ENCODE data around the gene SOX3. TPM values are rescaled to one million over a fixed set of nuclear protein-coding genes. Genes with fewer than 3 reads are reported as not detected.

The SOX3 gene
- total and polyA plus RNA-seq, 2 of the 13 experiments (the other 11 are each of a cell fraction or from before 2014, with no cell fraction given): not detected

- no peaks in the 10 kb centered on the region for H3K9me3 ChIP-seq (ENCODE audit: low read length)
- H3K9ac ChIP-seq (ENCODE audit: insufficient read depth, low read depth, low read length): no peak overlapping the region
- no peak overlapping the region for H3K4me2 ChIP-seq (ENCODE audit: low read depth, low read length)
- H3K36me3 ChIP-seq (replicated peaks in 1 of 2; ENCODE audit: control insufficient read depth in 1 of 2, insufficient read depth in 2 of 2, low read length in 2 of 2): no peaks in the 10 kb centered on the region
- no peak for FAIRE-seq
- no peaks in the 10 kb centered on the region for H3K79me2 ChIP-seq (ENCODE audit: insufficient read depth, low read length)
- intact Hi-C loops (cut with micrococcal nuclease; ENCODE audit: unreplicated experiment) (no loop called here), in situ Hi-C loops (cut with HindIII; ENCODE audit: extremely low pct_ligation_motif_present, low pct_unique_long_range_greater_than_20kb) (no loop called here)
- H3K27ac ChIP-seq (ENCODE audit: extremely low read length, insufficient read depth, low read length): no peak overlapping the region
- no peak for TF ChIP-seq ZBTB44 (CRISPR knock-in tag; IDR thresholded peaks at IDR 0.05)
- no peak for TF ChIP-seq JUNB (CRISPR knock-in tag; IDR thresholded peaks at IDR 0.05; ENCODE audit: borderline replicate concordance)
- no peak for TF ChIP-seq GATAD1 (CRISPR knock-in tag; IDR thresholded peaks at IDR 0.05)
- no peak for TF ChIP-seq CENPT (CRISPR knock-in tag; IDR thresholded peaks at IDR 0.05; ENCODE audit: low read depth)
- no peak for TF ChIP-seq TOPORS (CRISPR knock-in tag; IDR thresholded peaks at IDR 0.05)
- H3K4me3 ChIP-seq (replicated peaks in 1 of 3; ENCODE audit: insufficient read depth in 1 of 3, low read depth in 2 of 3, low read length in 3 of 3): no peak overlapping the region
- BruUV-seq (replicated peaks): no TSS peak
- H2AFZ ChIP-seq (ENCODE audit: low read length): no peak overlapping the region
- ChIA-PET POLR2A (no interaction called here), CTCF (ENCODE audit: low intra/inter-chr PET ratio, low total read pairs) (no interaction called here)
- ATAC-seq: no peak
- no peak for DNase-seq (ENCODE audit: low spot score)
- 45% methylated on average over 11 of the region's 16 CpGs for WGBS (ENCODE audit: low lambda C conversion rate)
- no peaks in the 10 kb centered on the region for H3K4me1 ChIP-seq (ENCODE audit: insufficient read depth, low read length)
- no peaks in the 10 kb centered on the region for H4K20me1 ChIP-seq (ENCODE audit: insufficient read depth, low read length)
- H3K27me3 ChIP-seq (ENCODE audit: control insufficient read depth in 1 of 2, insufficient read depth in 2 of 2, low read length in 2 of 2): no peaks in the 10 kb centered on the region; a peak in 2 of 5 replicates
Measured at GRCh38 chrX:140508958-140509357, 4.1 kb upstream of the SOX3 start.

GRCh38 chrX:140507982-140508305 is 3.1 kb upstream of the SOX3 start:
- Histone ChIP-seq H4K20me1 (ENCODE audit: insufficient read depth, low read length) (no peaks in the 10 kb centered on the region), H3K9ac (ENCODE audit: insufficient read depth, low read depth, low read length) (no peak overlapping the region), H3K36me3 (replicated peaks in 1 of 2; ENCODE audit: control insufficient read depth in 1 of 2, insufficient read depth in 2 of 2, low read length in 2 of 2) (no peaks in the 10 kb centered on the region), H3K4me2 (ENCODE audit: low read depth, low read length) (no peak overlapping the region), H3K9me3 (ENCODE audit: low read length) (no peaks in the 10 kb centered on the region), H3K27me3 (ENCODE audit: control insufficient read depth in 1 of 2, insufficient read depth in 2 of 2, low read length in 2 of 2) (no peaks in the 10 kb centered on the region; a peak in 2 of 5 replicates), H3K4me3 (replicated peaks in 1 of 3; ENCODE audit: insufficient read depth in 1 of 3, low read depth in 2 of 3, low read length in 3 of 3) (no peak overlapping the region), H3K27ac (ENCODE audit: extremely low read length, insufficient read depth, low read length) (no peak overlapping the region), H2AFZ (ENCODE audit: low read length) (no peak overlapping the region), H3K4me1 (ENCODE audit: insufficient read depth, low read length) (no peaks in the 10 kb centered on the region), H3K79me2 (ENCODE audit: insufficient read depth, low read length) (no peaks in the 10 kb centered on the region)
- no peak for FAIRE-seq
- ChIA-PET CTCF (ENCODE audit: low intra/inter-chr PET ratio, low total read pairs) (no interaction called here), POLR2A (no interaction called here)
- no peak for DNase-seq (ENCODE audit: low spot score)
- intact Hi-C loops (cut with micrococcal nuclease; ENCODE audit: unreplicated experiment) (no loop called here), in situ Hi-C loops (cut with HindIII; ENCODE audit: extremely low pct_ligation_motif_present, low pct_unique_long_range_greater_than_20kb) (no loop called here)
- no CpG with 5 or more reads among the region's 23 CpGs for WGBS (ENCODE audit: low lambda C conversion rate)
- no peak for ATAC-seq
- no TSS peak for BruUV-seq (replicated peaks)
- no peak for TF ChIP-seq ZNF414 (CRISPR knock-in tag; IDR thresholded peaks at IDR 0.05)
- no peak for TF ChIP-seq BRF2 (CRISPR knock-in tag; IDR thresholded peaks at IDR 0.05)
- TF ChIP-seq DMTF1 (CRISPR knock-in tag; IDR thresholded peaks at IDR 0.05): no peak
- no peak for TF ChIP-seq IKZF1 (IDR thresholded peaks at IDR 0.05)
- TF ChIP-seq TFE3 (CRISPR knock-in tag; IDR thresholded peaks at IDR 0.05): no peak
- no peak for TF ChIP-seq ZNF329 (CRISPR knock-in tag; IDR thresholded peaks at IDR 0.05; ENCODE audit: low read depth)
- TF ChIP-seq RBAK (CRISPR knock-in tag; IDR thresholded peaks at IDR 0.05): no peak
- TF ChIP-seq ZKSCAN8 (CRISPR knock-in tag; IDR thresholded peaks at IDR 0.05; ENCODE audit: borderline replicate concordance): no peak
